ENCODE measurements around the gene OTOGL. TPM values are rescaled to one million over a fixed set of nuclear protein-coding genes. Genes with fewer than 3 reads are reported as not detected.

OTOGL gene
- total RNA-seq, 2 experiments from 2014 or later = not detected

GRCh38 chr12:80208071-80208470 lies 108.7 kb downstream of the OTOGL start:
- H4K20me1 ChIP-seq (ENCODE audit: insufficient read depth, low read length) = no peaks in the 10 kb centered on the region
- no peaks in the 10 kb centered on the region for H3K79me2 ChIP-seq (ENCODE audit: insufficient read depth, low read depth, low read length)
- no peaks in the 10 kb centered on the region for H3K9me2 ChIP-seq (ENCODE audit: insufficient read depth, low read length)
- no peaks in the 10 kb centered on the region for H3K36me3 ChIP-seq (ENCODE audit: insufficient read depth, low read length)
- no peak for TF ChIP-seq CTCF (conservative IDR thresholded peaks at IDR 0.05; ENCODE audit: low read length)
- TF ChIP-seq EZH2phosphoT487 (IDR thresholded peaks at IDR 0.05; ENCODE audit: borderline replicate concordance, low read depth, low read length) = no peak
- H3K4me3 ChIP-seq (ENCODE audit: low read depth, low read length, poor library complexity, severe bottlenecking) = no peak overlapping the region
- BruUV-seq (replicated peaks) = no TSS peak
- no peak overlapping the region for H3K4me2 ChIP-seq (ENCODE audit: low read length)
- no peaks in the 10 kb centered on the region for H3K4me1 ChIP-seq (ENCODE audit: insufficient read depth, low read length, poor library complexity, severe bottlenecking)
- intact Hi-C loops (cut with micrococcal nuclease; ENCODE audit: unreplicated experiment) = no loop called here
- H3K9me3 ChIP-seq (ENCODE audit: low read length) = no peaks in the 10 kb centered on the region
- H3K27ac ChIP-seq (ENCODE audit: low read depth, low read length, poor library complexity, severe bottlenecking) = no peak overlapping the region
- H2AFZ ChIP-seq (ENCODE audit: low read length) = no peak overlapping the region
- DNase-seq (ENCODE audit: low spot score) = no peak
- ChIA-PET CTCF (ENCODE audit: unreplicated experiment) (no interaction called here), POLR2A (no interaction called here)

GRCh38 chr12:80211671-80212070 lies 112.3 kb downstream of the OTOGL start:
- H3K4me2 ChIP-seq (ENCODE audit: low read length) = no peak overlapping the region
- no peaks in the 10 kb centered on the region for H3K4me1 ChIP-seq (ENCODE audit: insufficient read depth, low read length, poor library complexity, severe bottlenecking)
- no peak overlapping the region for H2AFZ ChIP-seq (ENCODE audit: low read length)
- TF ChIP-seq EZH2phosphoT487 (IDR thresholded peaks at IDR 0.05; ENCODE audit: borderline replicate concordance, low read depth, low read length) = no peak
- no peak for TF ChIP-seq CTCF (conservative IDR thresholded peaks at IDR 0.05; ENCODE audit: low read length)
- no TSS peak for BruUV-seq (replicated peaks)
- no peak for DNase-seq (ENCODE audit: low spot score)
- no peak overlapping the region for H3K4me3 ChIP-seq (ENCODE audit: low read depth, low read length, poor library complexity, severe bottlenecking)
- intact Hi-C loops (cut with micrococcal nuclease; ENCODE audit: unreplicated experiment) = no loop called here
- CTCF ChIA-PET (ENCODE audit: unreplicated experiment) = no interaction called here
- no peaks in the 10 kb centered on the region for H4K20me1 ChIP-seq (ENCODE audit: insufficient read depth, low read length)
- POLR2A ChIA-PET = no interaction called here
- H3K9me2 ChIP-seq (ENCODE audit: insufficient read depth, low read length) = no peaks in the 10 kb centered on the region
- no peaks in the 10 kb centered on the region for H3K79me2 ChIP-seq (ENCODE audit: insufficient read depth, low read depth, low read length)
- no peak overlapping the region for H3K27ac ChIP-seq (ENCODE audit: low read depth, low read length, poor library complexity, severe bottlenecking)
- H3K36me3 ChIP-seq (ENCODE audit: insufficient read depth, low read length) = no peaks in the 10 kb centered on the region
- H3K9me3 ChIP-seq (ENCODE audit: low read length) = no peaks in the 10 kb centered on the region

GRCh38 chr12:80212938-80213645 lies 113.8 kb downstream of the OTOGL start:
- DNase-seq (ENCODE audit: low spot score) = no peak
- no peaks in the 10 kb centered on the region for H3K79me2 ChIP-seq (ENCODE audit: insufficient read depth, low read depth, low read length)
- H3K36me3 ChIP-seq (ENCODE audit: insufficient read depth, low read length) = no peaks in the 10 kb centered on the region
- no TSS peak for BruUV-seq (replicated peaks)
- H3K4me2 ChIP-seq (ENCODE audit: low read length) = no peak overlapping the region
- intact Hi-C loops (cut with micrococcal nuclease; ENCODE audit: unreplicated experiment) = no loop called here
- no peaks in the 10 kb centered on the region for H3K4me1 ChIP-seq (ENCODE audit: insufficient read depth, low read length, poor library complexity, severe bottlenecking)
- H3K27ac ChIP-seq (ENCODE audit: low read depth, low read length, poor library complexity, severe bottlenecking) = no peak overlapping the region
- H3K4me3 ChIP-seq (ENCODE audit: low read depth, low read length, poor library complexity, severe bottlenecking) = no peak overlapping the region
- no peaks in the 10 kb centered on the region for H3K9me2 ChIP-seq (ENCODE audit: insufficient read depth, low read length)
- H2AFZ ChIP-seq (ENCODE audit: low read length) = no peak overlapping the region
- TF ChIP-seq CTCF (conservative IDR thresholded peaks at IDR 0.05; ENCODE audit: low read length) = no peak
- ChIA-PET POLR2A (no interaction called here), CTCF (ENCODE audit: unreplicated experiment) (no interaction called here)
- no peaks in the 10 kb centered on the region for H4K20me1 ChIP-seq (ENCODE audit: insufficient read depth, low read length)
- no peaks in the 10 kb centered on the region for H3K9me3 ChIP-seq (ENCODE audit: low read length)
